HG03571 (cell line): ENCODE data around the gene GRAMD1A.
"Not testable (repeated sequence)": the region's sequence is repeated elsewhere in the genome, so short reads cannot be mapped to it uniquely, and the experiment has no call there.

Experiments used
- ATAC-seq: cut with Tn5 transposase; IDR thresholded peaks from one replicate; pipeline ENCODE4 v1.9.1; 2021; ENCODE audit not compliant: unreplicated experiment

The GRAMD1A gene

DNA sequence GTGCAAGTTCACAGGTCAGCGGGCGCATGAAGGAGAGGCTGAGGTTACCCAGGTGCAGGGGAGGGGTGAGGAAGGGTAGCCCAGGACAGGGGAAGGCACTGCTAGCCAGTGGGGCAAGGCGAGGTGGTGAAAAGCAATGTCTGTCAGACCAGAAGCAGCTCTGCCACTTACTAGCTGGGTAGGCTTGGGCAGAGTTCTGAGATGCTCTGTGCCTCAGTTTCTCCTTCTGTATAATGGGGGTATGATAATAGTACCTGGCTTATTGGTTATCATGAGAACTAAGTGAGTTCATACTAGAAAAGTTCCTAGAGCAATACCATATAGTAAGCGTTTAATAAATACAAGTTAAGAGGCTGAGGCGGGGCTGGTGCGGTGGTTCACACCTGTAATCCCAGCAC, 15.8 kb downstream of the GRAMD1A start:
- no peak for ATAC-seq

DNA sequence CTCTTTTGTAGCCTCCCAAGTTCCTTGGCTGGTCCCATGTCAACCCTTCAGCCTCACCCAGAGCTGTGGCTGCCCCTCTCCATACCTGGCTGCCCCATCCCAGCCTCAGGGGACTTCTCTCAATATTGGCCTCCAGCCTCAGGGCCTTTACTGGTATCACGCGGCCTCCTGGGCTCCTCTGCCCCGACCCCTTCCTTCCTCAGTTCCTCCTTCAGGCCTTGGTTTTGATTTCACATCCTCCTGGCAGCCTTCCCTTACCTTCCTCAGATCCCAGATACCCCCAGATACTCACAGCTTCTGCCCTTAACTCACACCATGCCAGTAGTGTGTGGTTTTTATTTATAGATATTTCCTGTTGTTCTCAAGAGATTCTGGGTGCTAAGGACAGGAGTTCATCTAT, 17.4 kb downstream of the GRAMD1A start:
- no peak for ATAC-seq

- ATAC-seq: no peak
These were observed 18.3 kb downstream of the GRAMD1A start for GRCh38 chr19:35018379-35018778.

DNA sequence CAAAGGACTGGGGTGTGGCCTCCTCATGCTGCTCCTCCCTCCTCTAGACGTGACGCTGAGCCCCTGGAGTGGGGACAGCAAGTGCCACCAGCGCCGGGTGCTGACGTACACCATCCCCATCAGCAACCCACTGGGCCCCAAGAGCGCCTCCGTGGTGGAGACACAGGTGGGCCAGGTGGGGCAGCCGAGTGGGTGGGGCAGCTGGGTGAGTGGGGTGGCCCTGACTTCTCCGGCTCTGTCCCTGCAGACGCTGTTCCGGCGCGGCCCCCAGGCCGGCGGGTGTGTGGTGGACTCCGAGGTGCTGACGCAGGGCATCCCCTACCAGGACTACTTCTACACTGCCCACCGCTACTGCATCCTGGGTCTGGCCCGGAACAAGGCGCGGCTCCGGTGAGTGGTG, 19.0 kb downstream of the GRAMD1A start:
- ATAC-seq: no peak

GRCh38 chr19:35021016-35021415, 20.9 kb downstream of the GRAMD1A start:
- no peak for ATAC-seq

DNA sequence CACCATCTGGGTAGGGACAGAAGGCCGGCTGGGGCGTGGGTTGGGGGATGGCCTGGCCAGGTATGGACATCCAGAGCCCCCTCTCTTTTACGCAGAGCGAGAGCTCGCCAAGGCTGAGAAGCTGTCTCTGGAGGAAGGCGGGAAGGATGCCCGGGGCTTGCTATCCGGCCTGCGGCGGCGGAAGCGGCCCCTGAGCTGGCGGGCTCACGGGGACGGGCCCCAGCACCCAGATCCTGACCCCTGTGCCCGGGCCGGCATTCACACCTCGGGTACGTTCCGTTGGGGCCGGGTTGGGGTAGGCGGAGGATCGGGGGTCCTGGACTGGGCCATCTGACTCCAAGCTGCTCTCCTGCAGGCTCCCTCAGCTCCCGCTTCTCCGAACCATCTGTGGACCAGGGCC, 21.5 kb downstream of the GRAMD1A start:
- ATAC-seq: no peak

DNA sequence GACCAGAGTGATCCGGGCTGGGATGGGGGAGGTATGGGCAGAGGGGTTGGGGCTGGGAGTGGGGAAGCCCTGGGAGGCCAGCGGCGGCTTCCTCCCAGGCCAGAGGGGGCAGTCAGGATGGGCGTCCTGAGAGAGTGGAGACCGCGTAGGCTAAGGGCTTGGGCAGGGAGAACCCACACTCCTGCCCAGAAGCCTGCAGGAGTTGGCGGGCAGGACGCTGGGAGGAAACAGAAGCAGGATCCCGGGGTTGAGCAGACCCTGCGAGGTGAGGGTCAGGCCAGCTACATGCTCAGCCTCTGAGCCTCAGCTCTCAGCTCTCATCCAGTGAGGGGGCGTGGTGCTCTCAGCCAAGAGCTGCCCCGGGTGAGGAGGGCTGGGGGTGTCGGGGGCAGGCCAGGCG, 22.3 kb downstream of the GRAMD1A start:
- ATAC-seq: no peak

DNA sequence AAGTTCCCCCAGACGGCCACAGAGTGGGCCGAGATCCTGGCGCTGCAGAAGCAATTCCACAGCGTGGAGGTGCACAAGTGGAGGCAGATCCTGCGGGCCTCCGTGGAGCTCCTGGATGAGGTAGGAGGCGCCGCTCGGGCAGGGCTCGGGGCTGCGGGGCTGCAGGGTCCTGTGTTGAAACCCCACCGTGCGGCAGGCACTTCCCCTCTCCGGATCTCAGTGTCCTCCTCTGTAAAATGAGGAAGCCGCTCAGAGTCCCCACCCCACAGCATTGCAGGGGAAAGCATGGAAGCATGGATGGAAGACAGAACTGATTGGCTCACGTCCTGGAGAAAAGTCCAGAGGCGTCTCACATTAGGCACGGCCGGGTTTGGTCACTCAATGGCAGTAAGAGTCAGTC, 23.3 kb downstream of the GRAMD1A start:
- no peak for ATAC-seq

GRCh38 chr19:35024095-35024494, 24.0 kb downstream of the GRAMD1A start:
- no peak for ATAC-seq

- no peak for ATAC-seq
These were observed 25.8 kb downstream of the GRAMD1A start for GRCh38 chr19:35025969-35026368.

- no peak for ATAC-seq
These were observed 26.3 kb downstream of the GRAMD1A start for GRCh38 chr19:35026418-35026817.

DNA sequence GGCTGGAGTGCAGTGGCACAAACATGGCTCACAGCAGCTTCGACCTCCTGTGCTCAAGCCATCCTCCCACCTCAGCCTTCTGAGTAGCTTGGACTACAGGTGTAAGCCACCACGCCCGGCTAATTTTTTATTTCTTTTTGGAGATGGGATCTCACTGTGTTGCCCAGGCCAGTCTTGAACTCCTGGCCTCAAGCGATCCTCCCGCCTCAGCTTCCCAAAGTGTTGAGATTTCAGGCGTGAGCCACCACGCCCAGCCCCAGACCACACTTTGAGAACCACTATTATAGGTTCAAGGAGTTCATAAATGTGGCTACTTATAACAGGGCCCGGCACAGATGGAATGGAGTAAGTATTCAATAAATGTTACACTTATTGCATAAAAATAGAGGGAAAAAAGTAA, 26.9 kb downstream of the GRAMD1A start:
- ATAC-seq: no peak

GRCh38 chr19:35027851-35028599, 27.9 kb downstream of the GRAMD1A start:
- no peak for ATAC-seq

- ATAC-seq: not testable (repeated sequence)
These were observed 28.4 kb downstream of the GRAMD1A start for GRCh38 chr19:35028600-35028885.

DNA sequence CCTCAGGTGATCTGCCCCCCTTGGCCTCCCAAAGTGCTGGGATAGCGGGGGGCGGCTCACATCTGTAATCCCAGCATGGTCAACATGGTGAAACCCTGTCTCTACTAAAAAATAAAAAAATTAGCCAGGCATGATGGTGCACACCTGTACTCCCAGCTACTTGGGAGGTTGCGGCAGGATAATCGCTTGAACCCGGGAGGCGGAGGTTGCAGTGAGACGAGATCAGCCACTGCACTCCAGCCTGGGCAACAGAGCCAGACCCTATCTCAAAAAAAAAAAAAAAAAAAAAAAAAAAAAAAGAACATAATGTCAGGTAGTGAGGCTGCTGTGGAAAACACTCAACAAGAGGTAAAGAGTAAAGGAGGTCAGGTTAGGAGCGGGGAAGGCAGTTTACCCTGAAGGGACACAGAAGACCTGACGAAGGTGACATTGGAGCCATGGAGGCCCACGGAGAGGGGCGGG, 29.2 kb downstream of the GRAMD1A start:
- not testable (repeated sequence) for ATAC-seq

DNA sequence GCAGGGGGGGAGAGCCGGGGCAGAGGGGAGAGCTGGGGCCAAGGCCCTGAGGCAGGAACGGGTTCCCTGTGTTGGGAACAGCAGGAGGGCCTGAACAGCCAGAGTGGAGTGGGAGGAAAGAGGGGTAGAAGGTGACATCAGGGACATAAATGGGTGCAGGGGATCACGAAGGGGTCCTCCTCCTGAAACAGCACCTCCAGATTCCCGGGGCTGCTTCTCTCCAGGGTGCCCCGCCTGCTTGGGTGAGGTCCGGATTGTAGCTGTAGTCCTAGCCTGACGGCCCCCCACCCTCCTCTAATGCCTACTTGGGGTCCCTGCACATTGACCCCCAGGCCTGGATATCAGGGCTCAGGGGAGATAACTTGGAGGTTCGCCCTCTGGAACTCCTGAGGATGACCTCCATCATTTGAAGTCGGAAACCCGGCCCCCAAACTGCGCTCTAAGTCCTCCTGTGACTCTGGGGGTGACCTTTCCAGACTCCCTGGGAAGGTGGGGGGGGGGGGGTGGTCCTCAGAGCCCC, 29.7 kb downstream of the GRAMD1A start:
- no peak for ATAC-seq

- no peak for ATAC-seq
These were observed 30.3 kb downstream of the GRAMD1A start, which contains the start of gene SCN1B for GRCh38 chr19:35030257-35031071. SCN1B (plus strand) TSS chr19:35030470; CDS start chr19:35030821, 351 bp downstream.

GRCh38 chr19:35031072-35031881, 31.2 kb downstream of the GRAMD1A start:
- ATAC-seq: no peak

GRCh38 chr19:35032356-35032865, 32.3 kb downstream of the GRAMD1A start:
- no peak for ATAC-seq

DNA sequence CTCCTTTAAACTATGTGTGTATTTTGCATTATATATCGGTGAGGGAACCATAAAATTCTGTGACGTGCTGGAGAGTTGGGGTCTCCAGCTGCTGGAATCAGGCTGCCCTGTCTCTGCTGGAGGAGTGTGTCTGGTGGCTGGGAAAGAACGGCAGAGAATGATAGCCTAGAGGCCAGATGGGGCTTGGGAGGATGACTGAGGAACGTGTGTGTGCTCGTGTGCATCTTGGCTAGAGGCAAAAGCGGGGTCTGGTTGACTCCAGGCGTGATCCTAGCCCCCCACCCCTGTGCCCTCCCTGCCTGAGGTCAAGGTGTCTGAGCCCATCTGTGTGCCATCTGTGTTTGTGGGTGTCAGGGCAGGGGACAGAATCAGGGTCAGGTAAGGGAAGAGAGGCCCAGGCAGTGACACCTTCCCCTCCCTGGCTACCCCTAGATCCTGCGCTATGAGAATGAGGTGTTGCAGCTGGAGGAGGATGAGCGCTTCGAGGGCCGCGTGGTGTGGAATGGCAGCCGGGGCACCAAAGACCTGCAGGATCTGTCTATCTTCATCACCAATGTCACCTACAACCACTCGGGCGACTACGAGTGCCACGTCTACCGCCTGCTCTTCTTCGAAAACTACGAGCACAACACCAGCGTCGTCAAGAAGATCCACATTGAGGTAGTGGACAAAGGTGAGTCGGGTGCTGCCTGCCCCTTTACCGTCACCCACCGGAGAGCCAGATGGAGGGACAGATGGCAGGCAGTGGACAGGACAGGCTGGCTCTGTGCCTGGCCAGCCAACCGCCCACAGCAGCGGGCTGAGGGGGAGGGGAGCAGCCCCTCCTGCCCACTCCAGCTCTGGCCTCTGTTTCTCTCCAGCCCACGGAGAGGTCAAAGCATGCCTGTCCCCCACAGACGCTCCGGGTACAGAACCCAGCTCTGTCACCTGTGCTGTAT, 33.2 kb downstream of the GRAMD1A start:
- ATAC-seq: no peak
